Measurements from ENCODE around the gene EHMT2.

The EHMT2 gene

DNA sequence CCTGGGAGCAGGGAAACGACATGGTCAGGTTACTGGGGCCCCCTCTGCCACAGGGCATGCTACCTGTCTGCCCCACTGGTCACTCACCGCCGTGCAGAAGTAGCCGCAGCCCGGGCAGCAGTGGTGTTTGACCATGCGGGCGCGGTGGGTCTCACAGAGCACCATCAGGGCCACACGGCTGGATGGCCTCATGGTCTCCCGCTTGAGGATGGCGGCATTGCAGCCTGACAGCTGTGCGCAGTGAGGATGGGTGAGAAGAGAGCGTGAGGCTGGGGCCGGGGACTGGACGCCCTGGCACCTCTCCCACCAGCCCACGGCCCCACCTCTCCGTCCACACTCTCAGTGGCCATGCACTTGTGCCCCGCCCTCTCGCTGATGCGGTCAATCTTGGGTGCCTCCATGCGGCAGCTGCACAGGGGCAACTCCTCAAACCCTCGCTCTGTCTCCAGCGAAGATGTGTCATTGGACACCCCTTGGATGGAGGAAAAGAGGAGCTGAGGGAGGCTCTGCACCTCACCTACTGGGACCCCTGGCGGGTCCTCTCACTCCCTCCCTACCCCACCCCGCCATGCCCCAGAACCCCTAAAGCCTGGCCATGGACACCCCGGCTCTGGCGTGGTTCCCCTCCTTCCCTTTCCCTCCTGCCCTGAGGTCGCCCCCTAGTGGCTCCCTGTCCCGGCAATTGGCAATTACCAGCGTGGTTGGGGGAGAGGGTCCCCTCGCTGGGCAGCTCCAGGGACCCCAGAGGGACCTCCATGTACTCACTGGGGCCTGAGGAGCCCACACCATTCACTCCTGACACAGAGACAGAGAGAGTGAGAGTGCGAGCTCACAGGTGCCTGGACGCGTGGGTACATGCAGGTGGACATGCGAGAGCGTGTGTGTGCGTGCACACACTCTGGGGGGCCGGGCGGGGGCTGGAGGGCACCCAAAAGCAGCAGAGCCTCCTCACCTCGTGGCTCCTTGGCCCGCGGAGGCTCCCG lies 8.9 kb downstream of the EHMT2 start:
- peak; percentile 73 for DNase-seq

DNA sequence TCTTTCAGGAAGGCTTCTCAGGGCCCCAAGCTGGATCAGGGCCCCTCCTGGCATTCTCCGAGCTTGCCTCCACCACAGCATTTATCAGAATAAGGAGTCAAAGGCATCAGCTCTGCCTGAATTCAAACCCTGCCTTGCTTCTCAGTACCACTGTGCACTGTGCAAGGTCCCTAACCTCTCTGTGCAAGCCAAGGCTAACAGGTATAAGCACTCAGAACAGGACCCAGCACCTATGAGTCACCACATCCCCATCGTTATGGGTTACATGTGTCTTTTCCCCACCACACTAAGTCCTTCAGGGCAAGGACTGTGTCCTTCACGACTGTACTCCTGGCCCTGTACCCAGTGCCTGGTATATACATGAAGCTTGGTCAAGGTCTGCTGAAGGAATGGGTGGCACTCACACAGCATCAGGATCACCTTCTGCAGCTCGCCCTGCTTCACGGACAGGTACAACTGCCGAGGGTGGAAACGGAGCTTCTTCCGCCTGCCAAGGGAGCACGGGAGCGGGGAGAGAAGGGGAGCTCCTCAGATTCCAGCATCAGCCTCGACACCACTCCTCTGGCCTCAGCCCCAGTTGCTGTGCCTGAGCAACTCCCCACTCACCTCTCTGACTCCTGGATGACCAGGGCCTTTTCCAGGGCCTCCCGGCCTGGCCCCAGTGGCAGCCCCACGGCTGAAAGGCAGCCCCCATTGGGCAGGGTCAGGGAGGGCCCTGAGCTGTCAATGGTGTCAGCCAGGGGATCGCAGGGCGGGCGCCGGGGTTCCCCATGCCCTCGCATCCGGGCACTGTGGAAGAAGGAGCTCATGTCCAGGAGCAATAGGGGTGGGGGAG lies 10.1 kb downstream of the EHMT2 start:
- DNase-seq: no peak

DNA sequence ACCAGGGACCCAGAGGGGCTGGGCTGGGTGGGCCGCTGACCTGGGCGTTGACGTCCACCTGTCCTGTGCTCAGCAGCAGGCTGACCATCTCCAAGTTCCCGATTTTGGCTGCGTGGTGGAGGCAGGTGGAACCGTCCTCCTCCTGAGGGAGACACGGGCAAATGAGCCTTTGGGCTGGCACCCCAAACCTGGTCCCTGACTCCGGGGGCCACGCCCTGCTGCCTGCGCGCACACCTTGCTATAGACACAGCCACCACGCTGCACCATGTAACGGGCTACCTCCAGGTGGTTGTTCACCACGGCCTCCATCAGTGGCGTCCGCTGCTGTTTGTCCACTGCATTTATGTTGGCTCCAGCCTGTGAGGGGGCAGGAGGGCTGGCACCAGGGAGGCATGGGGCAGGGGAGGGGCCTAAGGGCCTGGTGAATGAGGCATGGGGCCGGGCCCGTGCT lies 10.9 kb downstream of the EHMT2 start:
- no peak for DNase-seq

DNA sequence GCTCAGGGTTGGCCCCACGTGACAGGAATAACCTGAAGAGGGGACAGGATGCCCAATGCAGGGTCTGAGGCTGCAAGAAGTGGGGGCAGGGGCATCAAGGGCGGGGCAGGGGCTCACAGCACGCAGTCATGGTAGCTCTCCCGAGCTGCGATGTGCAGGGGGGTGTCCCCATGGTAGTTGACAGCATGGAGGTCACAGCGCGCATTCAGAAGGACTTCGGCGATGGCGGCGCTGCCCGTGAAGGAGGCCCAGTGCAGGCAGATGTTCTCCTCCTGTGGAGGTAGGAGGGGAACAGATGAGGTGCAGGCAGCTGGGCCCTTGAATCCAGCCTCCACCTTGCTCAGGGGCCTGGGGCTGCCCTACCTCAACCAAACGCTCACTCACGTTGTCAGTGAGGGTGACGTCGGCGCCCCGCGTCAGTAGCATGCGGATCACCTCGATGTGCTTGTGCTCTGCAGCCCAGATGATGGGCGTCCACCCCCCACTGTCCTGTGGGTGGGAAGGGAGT lies 12.9 kb downstream of the EHMT2 start:
- no peak for DNase-seq

DNA sequence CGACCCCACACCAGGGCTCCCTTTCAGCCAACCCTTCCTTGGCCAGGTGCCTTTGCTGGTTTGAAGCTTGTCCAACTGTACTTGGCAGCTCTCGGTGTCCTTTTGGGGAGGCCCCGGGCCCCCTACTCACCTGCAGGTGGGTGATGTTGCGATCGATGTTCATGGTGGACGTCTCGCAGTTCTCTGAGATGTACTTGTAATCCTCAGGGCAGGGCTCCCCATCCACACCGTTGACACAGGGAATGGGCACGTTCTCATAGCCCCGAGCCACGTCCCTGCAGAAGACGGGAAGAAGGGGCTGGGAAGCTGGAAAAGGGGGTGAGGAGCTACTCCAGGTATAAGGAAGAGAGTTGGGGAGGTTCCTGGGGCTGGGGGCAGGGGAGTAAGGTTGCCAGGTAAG lies 13.8 kb downstream of the EHMT2 start:
- no peak for DNase-seq

DNA sequence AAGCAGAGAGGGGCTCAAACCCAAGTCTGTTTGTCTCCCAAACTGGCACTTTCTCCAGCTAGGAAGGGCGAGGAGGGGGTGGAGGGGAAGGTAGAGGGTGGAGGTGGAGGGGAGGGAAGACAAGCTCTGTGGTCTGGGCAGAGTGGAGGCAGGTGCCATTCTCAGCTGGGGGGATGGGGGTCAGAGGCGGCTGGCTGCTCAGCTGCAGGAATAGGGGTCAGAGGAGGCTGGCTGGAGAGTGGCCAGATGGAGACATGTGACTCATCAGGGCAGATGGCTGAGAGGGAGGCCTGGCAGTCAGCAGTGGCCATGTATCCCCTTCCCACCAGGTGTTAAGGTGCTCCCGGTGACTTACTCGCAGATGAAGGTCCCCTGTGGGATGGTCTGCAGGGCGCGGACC lies 15.2 kb downstream of the EHMT2 start:
- DNase-seq: no peak

DNA sequence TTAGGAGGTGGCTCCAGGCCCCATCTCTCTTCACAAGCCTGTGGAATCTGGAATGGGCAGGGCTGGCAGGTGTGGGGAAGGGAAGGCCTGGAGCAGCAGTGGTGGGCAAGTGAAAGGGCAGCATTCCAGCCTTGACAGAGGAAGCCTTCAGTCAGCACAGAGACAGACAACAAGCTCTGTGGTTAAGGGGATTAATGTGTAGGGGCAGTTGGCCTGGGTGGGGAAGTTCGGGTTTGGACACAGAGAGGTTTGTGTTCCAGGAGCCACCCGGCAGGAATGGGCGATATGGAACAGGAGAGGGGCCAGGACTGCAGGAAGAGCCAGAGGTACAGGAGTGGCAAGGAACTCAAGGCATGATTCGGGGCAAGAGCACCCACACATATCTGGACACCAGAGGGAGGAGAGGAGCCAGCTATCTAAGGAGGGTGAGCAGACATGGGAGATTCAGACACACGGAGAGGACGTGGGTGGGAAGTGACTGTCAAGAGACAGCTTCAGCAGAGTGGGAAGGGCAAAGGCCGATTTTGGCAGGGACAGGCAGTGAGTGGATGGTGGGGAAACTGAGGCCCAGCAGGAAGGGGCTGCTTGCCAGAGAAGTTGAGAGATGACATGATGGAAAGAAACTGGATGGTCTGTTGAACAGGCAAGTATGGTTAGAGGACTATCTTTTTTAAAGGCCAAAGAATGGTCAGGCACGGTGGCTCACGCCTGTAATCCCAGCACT lies 16.2 kb downstream of the EHMT2 start:
- DNase-seq: no peak

DNA sequence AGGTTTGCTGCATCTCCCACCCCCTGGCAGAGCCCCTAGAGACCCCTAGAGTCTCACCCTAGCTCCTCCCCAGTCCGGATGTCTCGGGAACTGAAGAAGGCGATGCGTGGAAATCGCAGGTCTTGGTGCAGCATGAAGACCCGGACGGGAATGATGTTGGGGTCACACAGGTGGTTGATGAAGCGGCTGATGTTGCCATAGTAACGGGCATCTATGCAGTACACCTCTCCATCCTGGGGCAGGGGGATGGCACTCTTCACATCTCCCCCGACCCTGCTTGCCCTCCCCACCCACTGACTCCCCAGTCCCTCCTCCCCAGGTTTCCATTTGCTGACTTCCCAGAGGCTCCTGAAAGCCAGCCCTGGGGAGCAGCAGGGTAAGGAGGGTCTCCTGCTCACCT lies 16.9 kb downstream of the EHMT2 start:
- no peak for DNase-seq

DNA sequence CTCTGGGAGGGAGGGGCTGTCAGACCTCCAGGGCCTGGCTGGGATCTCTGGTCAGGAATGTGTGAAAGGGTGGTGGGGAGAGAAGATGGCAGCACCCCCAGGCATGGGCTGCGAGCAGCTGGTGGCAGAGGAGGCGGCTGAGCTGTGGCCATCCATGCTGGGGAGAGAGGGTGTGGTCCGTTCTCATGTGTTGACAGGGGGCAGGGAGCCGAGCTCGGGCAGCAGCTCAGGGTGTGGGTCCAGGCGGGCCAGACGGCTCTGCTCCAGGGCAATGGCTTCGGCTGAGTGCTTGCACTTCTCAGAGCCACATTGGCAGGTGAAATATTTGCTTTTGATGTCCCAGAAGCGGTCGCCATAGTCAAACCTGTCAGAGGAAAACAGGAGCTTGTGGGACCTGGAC lies 17.6 kb downstream of the EHMT2 start:
- DNase-seq: no peak

DNA sequence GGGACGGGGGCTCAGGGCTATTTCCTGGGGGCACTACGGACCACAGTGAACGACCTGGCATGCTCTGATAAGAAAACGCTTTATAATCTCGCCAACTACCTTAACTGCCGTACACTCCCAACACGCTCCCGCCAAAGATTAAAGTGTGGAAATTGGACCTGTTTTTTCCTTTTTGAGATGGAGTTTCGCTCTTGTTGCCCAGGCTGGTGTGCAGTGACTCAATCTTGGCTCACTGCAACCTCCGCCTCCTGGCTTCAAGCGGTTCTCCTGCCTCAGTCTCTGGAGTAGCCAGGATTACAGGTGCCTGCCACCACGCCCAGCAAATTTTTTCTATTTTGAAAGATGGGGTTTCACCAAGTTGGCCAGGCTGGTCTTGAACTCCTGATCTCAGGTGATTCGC lies 18.4 kb downstream of the EHMT2 start:
- DNase-seq: no peak

DNA sequence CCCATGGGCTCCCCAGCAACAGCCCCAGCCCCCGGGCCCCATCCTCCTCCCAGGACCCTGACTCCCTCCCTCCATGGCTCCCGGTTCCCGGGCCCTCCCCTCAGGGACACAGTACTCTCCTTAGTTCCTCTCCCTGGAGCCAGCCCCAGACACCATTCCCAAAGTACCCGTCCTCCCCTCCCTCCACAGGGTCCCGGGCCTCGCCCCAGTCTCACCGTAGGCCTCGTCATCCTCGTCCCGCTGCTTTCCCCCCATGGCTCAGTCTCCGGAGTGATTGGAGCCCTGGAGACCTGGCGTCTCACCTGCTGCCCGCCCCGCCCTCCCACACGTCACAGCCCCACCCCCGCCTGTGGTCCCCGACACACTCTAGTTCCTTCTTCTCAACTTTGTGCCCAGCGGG lies 18.8 kb downstream of the EHMT2 start, which contains the start of gene SLC44A4:
TSS of gene SLC44A4 (minus strand) at position 272 of the 400 bp plus-strand sequence. CDS start at position 255, 17 bp downstream.
- no peak for DNase-seq

DNA sequence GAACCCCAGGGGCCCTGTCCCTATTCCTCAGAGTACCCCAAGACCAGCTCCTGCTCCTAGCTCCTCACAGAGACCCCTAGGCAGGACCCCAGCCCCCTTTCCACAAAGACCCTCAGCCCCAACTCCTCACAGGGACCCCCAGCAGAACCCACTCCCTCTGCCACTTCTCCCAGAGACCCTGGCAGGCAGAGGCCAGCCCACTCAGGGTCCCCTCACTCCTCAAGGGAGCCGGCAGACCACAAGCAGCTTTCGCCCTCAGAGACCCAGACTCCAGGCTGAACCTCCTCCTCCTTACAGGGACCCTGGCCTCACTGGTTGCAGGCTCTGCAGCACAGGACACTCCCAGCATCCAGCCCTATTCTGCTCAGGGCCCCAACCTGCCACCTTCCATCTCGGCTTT lies 19.3 kb downstream of the EHMT2 start:
- no peak for DNase-seq

DNA sequence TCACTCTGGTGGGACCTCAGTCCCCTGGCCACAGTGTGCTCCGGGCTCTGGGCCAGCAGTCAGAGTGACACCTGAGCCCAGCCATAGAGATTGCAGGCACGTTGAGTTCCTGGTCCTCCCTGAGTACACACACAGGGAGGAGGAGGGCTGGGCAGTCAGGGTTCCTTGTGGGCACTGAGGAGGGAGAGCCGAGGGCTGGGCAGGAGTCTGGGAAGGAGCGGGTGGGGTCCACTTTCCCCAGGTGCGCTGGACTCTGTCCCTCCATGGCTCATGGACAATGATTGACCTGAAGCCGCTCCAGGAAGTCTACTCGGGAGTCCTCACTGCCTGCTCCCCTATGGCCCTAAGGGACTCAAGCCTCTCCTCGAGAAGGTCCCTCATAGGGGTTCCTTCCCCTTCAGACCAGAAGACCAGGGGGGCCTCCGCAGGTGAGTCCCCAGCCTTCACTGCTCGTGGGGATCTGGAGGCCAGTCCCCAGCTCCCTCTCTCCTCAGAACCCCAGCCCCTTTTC lies 19.8 kb downstream of the EHMT2 start:
- no peak for DNase-seq

DNA sequence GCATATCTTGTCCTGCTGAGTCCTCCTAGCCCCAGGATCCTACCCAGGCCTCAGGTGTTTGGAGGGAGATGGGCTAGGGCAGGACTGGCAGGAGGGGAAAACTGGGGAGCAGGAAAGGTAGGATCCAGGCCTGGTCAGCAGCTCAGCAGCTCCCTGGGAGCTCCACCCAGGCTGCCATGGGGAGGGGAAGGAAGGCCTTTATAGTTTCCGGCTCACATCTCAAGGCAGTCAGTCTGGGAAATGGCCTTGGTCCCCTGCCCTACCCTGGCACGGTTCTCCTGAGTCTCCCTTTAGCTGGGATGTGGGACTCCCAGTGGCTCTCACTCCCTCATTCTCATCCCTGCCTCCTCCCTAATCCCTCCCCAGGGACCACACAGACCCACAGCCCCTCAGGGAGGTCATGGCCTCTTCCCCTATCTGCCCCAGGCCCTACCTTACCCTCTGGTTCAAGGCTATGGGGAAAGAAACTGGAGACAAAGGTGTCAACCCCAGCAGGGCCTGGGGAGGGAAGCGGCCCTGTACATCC lies 20.3 kb downstream of the EHMT2 start:
- DNase-seq: no peak

DNA sequence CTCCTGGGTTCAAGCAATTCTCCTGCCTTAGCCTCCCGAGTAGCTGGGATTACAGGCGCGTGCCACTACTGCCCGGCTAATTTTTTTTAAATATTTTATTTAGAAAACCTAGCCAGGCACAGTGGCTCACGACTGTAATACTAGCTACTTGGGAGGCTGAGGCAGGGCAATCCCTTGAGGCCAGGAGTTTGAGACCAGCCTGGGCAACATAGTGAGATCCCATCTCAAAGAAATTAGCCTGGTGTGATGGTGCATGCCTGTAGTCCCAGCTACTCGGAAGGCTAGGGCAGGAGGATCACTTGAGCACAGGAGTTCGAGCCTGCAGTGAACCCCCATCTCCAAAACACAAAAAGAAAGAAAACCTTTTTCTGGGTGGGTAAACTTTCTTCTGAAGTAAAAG lies 21.1 kb downstream of the EHMT2 start:
- no peak for DNase-seq

DNA sequence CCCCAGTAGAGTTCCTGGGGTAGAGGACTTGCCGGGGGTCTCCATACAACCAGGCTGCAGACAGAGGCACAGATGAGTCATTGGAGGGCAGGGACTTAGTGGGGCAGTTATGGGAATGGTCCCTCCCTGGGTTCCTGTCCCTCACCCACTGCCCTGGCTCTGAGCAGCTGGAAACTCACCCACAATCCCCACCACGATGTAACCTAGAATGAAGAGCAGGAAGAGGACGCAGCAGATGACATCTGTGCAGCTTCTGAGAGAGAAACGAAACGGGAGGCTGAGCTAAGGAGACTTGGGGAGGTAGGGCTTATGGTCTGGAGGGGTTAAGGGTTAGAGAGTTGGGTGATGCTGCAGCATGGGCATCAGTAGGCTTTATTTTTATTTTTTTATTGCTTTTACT lies 21.6 kb downstream of the EHMT2 start:
- DNase-seq: no peak

DNA sequence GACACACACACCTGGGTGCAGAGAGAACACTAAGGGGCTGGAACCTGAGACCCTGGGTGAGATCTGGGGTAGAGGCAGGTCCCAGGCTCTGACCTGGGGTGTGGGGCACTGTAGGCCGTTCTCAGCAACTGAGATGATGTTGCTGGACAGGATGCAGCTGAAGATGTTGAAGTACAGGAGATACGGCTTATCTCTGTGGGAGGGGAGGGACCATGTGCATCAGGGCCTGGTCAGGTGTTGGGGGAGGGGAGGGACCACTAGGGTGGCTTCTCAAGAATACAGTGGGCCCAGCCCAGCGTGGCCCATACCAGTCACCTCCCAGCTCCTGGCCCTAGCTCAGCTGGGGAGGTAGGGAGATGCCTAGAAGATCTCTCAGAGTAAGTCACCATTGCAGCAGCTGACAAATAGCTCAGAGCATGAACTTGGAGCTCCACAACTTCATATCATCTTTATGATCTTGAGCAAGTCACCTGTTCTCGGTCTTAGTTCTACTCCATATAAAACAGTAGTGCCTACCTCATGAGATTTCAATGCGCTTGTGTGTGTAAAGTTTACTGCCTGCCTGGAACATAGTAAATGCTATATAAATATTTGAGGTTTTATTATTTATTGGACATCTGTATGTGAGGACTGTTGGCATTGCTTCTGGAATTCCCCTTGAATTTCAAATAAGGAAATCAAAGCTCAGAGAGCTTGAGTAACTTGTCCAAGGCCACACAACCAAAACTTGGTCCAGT lies 22.5 kb downstream of the EHMT2 start:
- DNase-seq: no peak

DNA sequence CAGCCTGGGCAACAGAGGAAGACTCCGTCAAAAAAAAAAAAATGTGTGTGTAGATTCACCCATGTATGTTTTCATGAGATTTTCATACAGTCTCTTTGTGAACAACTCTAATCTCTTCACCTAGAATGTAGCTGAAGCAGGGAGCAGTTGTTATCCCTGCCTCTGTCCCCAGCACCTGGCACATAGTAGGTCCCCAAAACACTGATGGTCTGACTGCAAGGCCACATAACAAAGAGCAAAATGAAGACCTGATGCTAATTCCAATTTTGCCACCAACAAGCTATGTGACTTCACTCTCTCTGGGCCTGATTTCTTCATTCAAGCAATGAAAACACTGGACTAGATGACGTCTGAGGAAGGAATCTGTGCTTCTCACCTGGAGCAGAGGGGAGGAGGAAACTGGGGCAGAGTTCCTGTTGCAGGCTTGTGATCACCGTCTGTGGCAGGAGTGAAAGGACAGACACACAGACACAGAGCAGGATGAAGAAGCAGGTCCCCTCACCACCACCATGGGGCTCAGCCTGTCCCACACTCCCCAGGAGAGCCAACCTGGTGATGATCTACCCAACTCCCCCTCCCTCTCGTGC lies 23.3 kb downstream of the EHMT2 start:
- DNase-seq: no peak

DNA sequence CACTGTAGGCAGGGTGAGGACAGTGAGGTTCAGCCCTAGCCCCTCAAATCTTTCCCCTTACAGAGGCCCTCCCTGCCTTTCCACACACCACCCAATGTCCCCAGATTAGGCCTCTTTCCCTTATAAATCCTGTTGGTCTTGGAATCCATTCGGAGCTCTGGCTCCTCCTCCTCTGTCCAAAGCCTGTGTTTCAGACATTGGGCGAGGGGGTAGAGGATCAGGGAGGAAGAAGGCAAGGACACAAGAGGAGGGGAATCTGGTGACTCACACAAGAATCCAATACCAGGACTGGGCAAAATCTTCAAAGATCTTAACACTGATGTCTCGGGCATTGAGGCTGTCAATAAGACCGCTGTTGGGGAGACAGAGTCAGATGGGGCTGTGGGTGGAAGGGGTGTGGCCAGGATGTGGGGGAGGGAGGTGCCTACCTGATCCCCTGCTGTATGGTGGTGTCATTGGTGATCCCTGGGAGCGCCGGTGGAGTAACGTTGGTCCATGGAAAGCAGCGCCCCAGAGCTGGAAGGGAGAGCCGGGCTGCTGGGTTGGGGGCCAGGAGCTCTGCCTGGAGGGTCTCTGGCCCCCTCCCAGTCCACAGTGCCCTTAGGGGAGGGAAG lies 26.3 kb downstream of the EHMT2 start:
- DNase-seq: no peak

DNA sequence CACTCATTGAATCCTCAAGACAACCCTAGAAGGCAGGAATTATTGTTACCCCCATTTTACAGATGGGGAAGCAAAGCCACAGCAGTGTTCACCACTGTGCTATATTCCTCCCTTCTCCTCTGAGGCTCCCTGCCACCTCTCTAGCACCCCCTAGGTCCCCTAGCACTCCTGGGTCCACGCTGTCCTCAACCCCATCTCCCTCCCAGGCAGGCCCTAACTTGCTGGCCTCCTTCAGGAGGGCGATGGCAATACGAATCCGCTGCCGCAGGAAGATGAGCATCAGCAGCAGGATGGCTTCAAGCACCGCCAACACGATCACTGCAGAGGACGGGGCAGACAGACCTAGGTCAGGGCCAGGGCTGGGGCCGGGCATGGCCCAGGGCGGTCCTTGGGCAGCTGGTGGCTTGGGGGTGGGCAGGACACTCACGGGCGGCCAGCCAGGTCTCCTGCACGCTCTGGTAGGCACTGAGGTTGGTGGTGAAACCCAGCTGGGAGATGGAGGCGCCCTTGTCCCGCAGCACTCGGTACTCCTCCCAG lies 27.0 kb downstream of the EHMT2 start:
- no peak for DNase-seq

Measured in CD4-positive, alpha-beta T cell treated with Interleukin-17A for 4 hours (primary cell).